ENCODE results near the gene VSTM2L.

The VSTM2L gene

DNA sequence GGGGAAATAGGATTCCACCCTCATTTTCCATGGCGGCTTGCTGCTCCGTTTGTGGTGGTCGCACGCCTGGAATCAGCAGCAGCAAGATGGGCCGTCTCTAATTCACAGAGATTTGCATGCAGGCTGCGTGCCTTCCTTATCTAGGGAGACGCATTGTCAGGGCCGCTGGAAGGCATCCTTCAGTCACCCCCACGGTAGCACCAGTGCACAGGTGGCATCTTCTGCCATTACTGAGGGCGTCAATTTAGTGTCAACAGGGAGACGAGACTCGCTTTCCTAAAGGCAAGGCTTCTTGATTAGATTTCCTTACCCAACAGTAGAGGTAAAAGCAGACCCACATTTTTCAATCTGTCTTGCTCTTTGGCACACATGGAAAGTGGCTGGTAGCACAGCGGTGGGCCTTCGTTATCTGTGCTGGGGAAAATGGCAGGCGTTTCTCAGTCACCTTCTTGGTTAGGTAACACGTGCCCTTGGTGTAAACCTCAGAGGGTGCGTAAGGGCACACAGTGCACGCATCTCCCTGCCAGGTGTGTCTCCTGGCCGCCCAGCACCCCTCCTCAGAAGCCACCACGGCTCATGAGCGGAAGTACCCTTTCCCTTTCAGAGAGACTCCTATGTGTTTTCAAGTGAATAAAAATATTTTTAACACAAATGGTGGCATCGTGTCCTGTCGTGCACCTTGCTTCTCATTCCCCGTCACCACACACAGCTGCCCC, 27.3 kb upstream of the VSTM2L start:
- no peaks in the 10 kb centered on the region for H3F3A ChIP-seq (ENCODE audit: insufficient read depth, low read length)
- no peaks in the 10 kb centered on the region for H3K9me3 ChIP-seq (ENCODE audit: low read length)
- H4K20me1 ChIP-seq (ENCODE audit: insufficient read depth, low read length) = no peaks in the 10 kb centered on the region
- no peaks in the 10 kb centered on the region for H3K9me2 ChIP-seq (ENCODE audit: low read depth, low read length)
- no peaks in the 10 kb centered on the region for H3K4me1 ChIP-seq (ENCODE audit: insufficient read depth, low read length, severe bottlenecking)
- H3K27me3 ChIP-seq (ENCODE audit: insufficient read depth, low read length) = no peaks in the 10 kb centered on the region
- no peak overlapping the region for H3K4me3 ChIP-seq (ENCODE audit: low read depth, low read length, poor library complexity, severe bottlenecking)
- H3K9ac ChIP-seq (ENCODE audit: low read length) = no peak overlapping the region
- no peak overlapping the region for H3K4me2 ChIP-seq (ENCODE audit: low read length)
- H3K27ac ChIP-seq (ENCODE audit: low read depth, low read length, poor library complexity, severe bottlenecking) = no peak overlapping the region
- no peaks in the 10 kb centered on the region for H3K79me2 ChIP-seq (ENCODE audit: insufficient read depth, low read length)
- H2AFZ ChIP-seq (ENCODE audit: low read length) = no peak overlapping the region
- peaks cover 19% of the 10 kb centered on the region; the same call in 1 of the 2 replicates for H3K36me3 ChIP-seq (ENCODE audit: insufficient read depth, low read length)
- no peak for TF ChIP-seq EZH2 (IDR thresholded peaks at IDR 0.05; ENCODE audit: borderline replicate concordance, low read length)
- TF ChIP-seq, protein P1, sequence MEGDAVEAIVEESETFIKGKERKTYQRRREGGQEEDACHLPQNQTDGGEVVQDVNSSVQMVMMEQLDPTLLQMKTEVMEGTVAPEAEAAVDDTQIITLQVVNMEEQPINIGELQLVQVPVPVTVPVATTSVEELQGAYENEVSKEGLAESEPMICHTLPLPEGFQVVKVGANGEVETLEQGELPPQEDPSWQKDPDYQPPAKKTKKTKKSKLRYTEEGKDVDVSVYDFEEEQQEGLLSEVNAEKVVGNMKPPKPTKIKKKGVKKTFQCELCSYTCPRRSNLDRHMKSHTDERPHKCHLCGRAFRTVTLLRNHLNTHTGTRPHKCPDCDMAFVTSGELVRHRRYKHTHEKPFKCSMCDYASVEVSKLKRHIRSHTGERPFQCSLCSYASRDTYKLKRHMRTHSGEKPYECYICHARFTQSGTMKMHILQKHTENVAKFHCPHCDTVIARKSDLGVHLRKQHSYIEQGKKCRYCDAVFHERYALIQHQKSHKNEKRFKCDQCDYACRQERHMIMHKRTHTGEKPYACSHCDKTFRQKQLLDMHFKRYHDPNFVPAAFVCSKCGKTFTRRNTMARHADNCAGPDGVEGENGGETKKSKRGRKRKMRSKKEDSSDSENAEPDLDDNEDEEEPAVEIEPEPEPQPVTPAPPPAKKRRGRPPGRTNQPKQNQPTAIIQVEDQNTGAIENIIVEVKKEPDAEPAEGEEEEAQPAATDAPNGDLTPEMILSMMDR (IDR thresholded peaks at IDR 0.05; ENCODE audit: low read length) = no peak

DNA sequence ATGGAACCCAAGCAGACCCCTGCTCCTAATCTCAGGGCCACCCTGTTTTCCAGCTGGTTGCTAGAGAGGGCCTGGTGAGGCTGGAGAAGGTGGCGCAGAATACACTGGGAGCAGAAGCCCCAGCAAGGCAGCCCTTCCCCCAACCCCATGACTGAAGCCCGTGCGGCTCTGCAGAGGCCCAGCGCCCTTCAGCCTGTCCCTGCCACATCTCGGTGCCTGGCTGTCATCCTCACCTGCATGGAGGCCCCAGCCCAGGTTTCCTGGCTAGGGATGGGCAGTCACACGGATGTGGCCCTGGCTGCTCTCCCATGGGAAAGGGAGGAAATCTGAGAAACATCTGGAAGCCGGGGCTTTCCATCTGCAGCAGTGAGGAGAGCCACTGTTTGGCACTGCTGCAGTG, 26.1 kb upstream of the VSTM2L start:
- Histone ChIP-seq H3K4me1 (ENCODE audit: insufficient read depth, low read length, severe bottlenecking) (no peaks in the 10 kb centered on the region), H3K9me2 (ENCODE audit: low read depth, low read length) (no peaks in the 10 kb centered on the region), H4K20me1 (ENCODE audit: insufficient read depth, low read length) (no peaks in the 10 kb centered on the region), H2AFZ (ENCODE audit: low read length) (no peak overlapping the region), H3K79me2 (ENCODE audit: insufficient read depth, low read length) (no peaks in the 10 kb centered on the region), H3F3A (ENCODE audit: insufficient read depth, low read length) (no peaks in the 10 kb centered on the region), H3K27me3 (ENCODE audit: insufficient read depth, low read length) (no peaks in the 10 kb centered on the region; the same call in 1 of the 2 replicates), H3K4me3 (ENCODE audit: low read depth, low read length, poor library complexity, severe bottlenecking) (no peak overlapping the region), H3K9ac (ENCODE audit: low read length) (no peak overlapping the region), H3K9me3 (ENCODE audit: low read length) (no peaks in the 10 kb centered on the region), H3K36me3 (ENCODE audit: insufficient read depth, low read length) (peaks cover 14% of the 10 kb centered on the region; the same call in 1 of the 2 replicates), H3K27ac (ENCODE audit: low read depth, low read length, poor library complexity, severe bottlenecking) (no peak overlapping the region), H3K4me2 (ENCODE audit: low read length) (no peak overlapping the region)
- TF ChIP-seq, protein P1 (IDR thresholded peaks at IDR 0.05; ENCODE audit: low read length) = no peak
- no peak for TF ChIP-seq EZH2 (IDR thresholded peaks at IDR 0.05; ENCODE audit: borderline replicate concordance, low read length)

DNA sequence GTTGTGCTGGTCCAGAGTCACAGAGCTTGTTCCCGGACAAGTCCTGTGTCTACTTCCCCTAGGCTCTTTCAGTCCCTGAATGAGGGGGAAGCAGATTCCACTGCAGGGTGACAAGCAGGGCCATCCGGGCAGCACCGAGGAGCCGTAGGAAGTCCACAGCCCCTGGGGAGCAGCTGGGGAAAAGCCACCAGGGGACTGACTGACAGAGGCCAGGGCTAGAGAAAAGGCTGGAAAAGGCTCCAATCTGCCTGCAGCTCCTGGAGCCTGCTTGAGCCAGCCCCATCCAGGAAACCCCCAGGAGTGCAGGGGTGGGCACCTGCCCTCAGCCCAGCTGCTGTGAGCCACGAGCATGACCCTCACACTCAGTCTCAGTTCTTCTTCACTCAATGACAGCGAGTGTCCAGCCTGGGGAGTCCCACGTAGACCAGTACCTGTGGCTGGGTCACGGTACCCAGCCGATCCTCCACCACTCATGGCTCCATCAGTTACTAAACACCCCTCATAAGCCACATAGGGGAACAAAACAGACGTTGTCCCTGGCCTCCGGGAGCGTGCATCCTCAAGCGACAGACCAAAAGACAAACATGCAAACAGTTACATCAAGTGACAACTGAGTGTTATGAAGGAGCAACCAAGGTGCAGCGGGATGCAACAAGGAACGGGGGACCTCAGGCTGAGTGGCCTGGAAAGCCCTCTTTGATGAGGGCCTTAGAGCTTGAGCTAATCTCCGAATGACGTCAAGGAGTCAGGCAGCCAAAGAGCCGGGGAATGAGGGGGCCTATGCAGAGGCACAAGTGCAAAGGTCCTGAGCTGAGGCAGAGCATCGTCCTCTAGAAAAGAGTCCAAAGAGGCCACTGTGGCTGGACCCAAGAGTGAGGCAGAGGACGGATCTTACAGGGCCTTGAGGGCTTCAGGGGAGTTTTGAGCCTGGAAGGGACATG, 24.8 kb upstream of the VSTM2L start:
- Histone ChIP-seq H3K4me1 (ENCODE audit: insufficient read depth, low read length, severe bottlenecking) (no peaks in the 10 kb centered on the region), H2AFZ (ENCODE audit: low read length) (no peak overlapping the region), H3K4me2 (ENCODE audit: low read length) (no peak overlapping the region), H3K36me3 (ENCODE audit: insufficient read depth, low read length) (peaks cover 9% of the 10 kb centered on the region; the same call in 1 of the 2 replicates), H3K9ac (ENCODE audit: low read length) (no peak overlapping the region), H3K4me3 (ENCODE audit: low read depth, low read length, poor library complexity, severe bottlenecking) (no peak overlapping the region), H4K20me1 (ENCODE audit: insufficient read depth, low read length) (no peaks in the 10 kb centered on the region), H3F3A (ENCODE audit: insufficient read depth, low read length) (no peaks in the 10 kb centered on the region), H3K27me3 (ENCODE audit: insufficient read depth, low read length) (no peaks in the 10 kb centered on the region; the same call in 1 of the 2 replicates), H3K9me2 (ENCODE audit: low read depth, low read length) (no peaks in the 10 kb centered on the region), H3K9me3 (ENCODE audit: low read length) (no peaks in the 10 kb centered on the region), H3K79me2 (ENCODE audit: insufficient read depth, low read length) (no peaks in the 10 kb centered on the region), H3K27ac (ENCODE audit: low read depth, low read length, poor library complexity, severe bottlenecking) (no peak overlapping the region)
- TF ChIP-seq EZH2 (IDR thresholded peaks at IDR 0.05; ENCODE audit: borderline replicate concordance, low read length) = no peak
- TF ChIP-seq, protein P1 (IDR thresholded peaks at IDR 0.05; ENCODE audit: low read length) = no peak

Data from OCI-LY1 (cell line).